Activated CD8-positive, alpha-beta T cell treated with anti-CD3 and anti-CD28 coated beads for 36 hours (primary cell): ENCODE data around the gene NCOA7. TPM values are rescaled to one million over a fixed set of nuclear protein-coding genes. Genes with fewer than 3 reads are reported as not detected.
A peak's percentile ranks its signal among the peaks of the same experiment; 100 is the strongest.

Experiments used
- ATAC-seq: fragments of 200-7000 bp; cut with Tn5 transposase; one replicate; pipeline ENCODE4 v1.10.0; 2021; ENCODE audit warnings: mild to moderate bottlenecking, moderate library complexity
- CTCF ChIA-PET: fragments of 350-600 bp; sonication (Branson Sonifier 250); formaldehyde crosslinking; loops from one replicate; lab custom pipeline; 2021; ENCODE audit warnings: antibody characterized with exemption; lab: Charles Lee
- POLR2A ChIA-PET: fragments of 350-600 bp; sonication (Branson Sonifier 250); formaldehyde crosslinking; loops from one replicate; lab custom pipeline; 2021; ENCODE audit warnings: antibody characterized with exemption; lab: Charles Lee
- DNase-seq: peaks from one replicate; pipeline ENCODE4 v3.0.0-alpha.2; 2020
- H3K27ac Mint-ChIP-seq: one replicate; pipeline ENCODE4 v1.8.0; 2021; ENCODE audit warnings: mild to moderate bottlenecking, mixed read lengths
- H3K27me3 Mint-ChIP-seq: one replicate; pipeline ENCODE4 v1.8.0; 2021; ENCODE audit warnings: mixed read lengths
- H3K36me3 Mint-ChIP-seq: one replicate; pipeline ENCODE4 v1.8.0; 2021; ENCODE audit warnings: low read depth, mixed read lengths
- H3K4me1 Mint-ChIP-seq: one replicate; pipeline ENCODE4 v1.8.0; 2021; ENCODE audit warnings: low read depth, mixed read lengths
- H3K4me3 Mint-ChIP-seq: one replicate; pipeline ENCODE4 v1.8.0; 2021; ENCODE audit warnings: mild to moderate bottlenecking, moderate library complexity, mixed read lengths
- H3K9me3 Mint-ChIP-seq: one replicate; pipeline ENCODE4 v1.8.0; 2021; ENCODE audit warnings: mixed read lengths
- intact Hi-C: fragments of 100-400 bp; cut with micrococcal nuclease; formaldehyde crosslinking; loops from one replicate; pipeline ENCODE4 v1.10.0; 2022
- total RNA-seq, 2 experiments: library from RNA; stranded (reverse); gene quantifications; one replicate each; pipeline ENCODE4 v1.2.3, GENCODE V29; 2021
- TF ChIP-seq, protein P1 (sequence below): fragments of 200-600 bp; IDR thresholded peaks from one replicate; pipeline ENCODE4 v1.8.0; 2022; ENCODE audit warnings: antibody characterized with exemption, mild to moderate bottlenecking

The NCOA7 gene
- total RNA-seq, 2 experiments from 2014 or later, result 43.4 to 44.9 TPM

GRCh38 chr6:125795301-125795700 is 4.5 kb downstream of the NCOA7 start:
- Mint-ChIP-seq H3K9me3 (no peaks in the 10 kb centered on the region), H3K4me1 (peaks cover 57% of the 10 kb centered on the region), H3K4me3 (no peak overlapping the region), H3K27me3 (no peaks in the 10 kb centered on the region), H3K27ac (peak overlapping the region; percentile 16), H3K36me3 (peaks cover 14% of the 10 kb centered on the region)
- POLR2A ChIA-PET, result no interaction called here
- intact Hi-C loops, result no loop called here
- CTCF ChIA-PET, result interaction anchor here (0.7 to 1.4 kb wide), 2 partner anchors 9 to 161 kb away, joined by 3 to 5 read pairs; partner anchors contain the start of gene HINT3
- ATAC-seq (no peak), DNase-seq (no peak)
- TF ChIP-seq, protein P1, sequence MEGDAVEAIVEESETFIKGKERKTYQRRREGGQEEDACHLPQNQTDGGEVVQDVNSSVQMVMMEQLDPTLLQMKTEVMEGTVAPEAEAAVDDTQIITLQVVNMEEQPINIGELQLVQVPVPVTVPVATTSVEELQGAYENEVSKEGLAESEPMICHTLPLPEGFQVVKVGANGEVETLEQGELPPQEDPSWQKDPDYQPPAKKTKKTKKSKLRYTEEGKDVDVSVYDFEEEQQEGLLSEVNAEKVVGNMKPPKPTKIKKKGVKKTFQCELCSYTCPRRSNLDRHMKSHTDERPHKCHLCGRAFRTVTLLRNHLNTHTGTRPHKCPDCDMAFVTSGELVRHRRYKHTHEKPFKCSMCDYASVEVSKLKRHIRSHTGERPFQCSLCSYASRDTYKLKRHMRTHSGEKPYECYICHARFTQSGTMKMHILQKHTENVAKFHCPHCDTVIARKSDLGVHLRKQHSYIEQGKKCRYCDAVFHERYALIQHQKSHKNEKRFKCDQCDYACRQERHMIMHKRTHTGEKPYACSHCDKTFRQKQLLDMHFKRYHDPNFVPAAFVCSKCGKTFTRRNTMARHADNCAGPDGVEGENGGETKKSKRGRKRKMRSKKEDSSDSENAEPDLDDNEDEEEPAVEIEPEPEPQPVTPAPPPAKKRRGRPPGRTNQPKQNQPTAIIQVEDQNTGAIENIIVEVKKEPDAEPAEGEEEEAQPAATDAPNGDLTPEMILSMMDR, result no peak

GRCh38 chr6:125797120-125797885 is 6.5 kb downstream of the NCOA7 start:
- ChIA-PET POLR2A (no interaction called here), CTCF (interaction anchor here (0.7 to 0.9 kb wide), 2 partner anchors 14 to 159 kb away, joined by 3 read pairs; partner anchors contain the start of gene HINT3)
- Mint-ChIP-seq H3K36me3 (peaks cover 15% of the 10 kb centered on the region), H3K27ac (no peak overlapping the region), H3K4me3 (no peak overlapping the region), H3K9me3 (no peaks in the 10 kb centered on the region), H3K27me3 (no peaks in the 10 kb centered on the region), H3K4me1 (peaks cover 53% of the 10 kb centered on the region)
- ATAC-seq (no peak), DNase-seq (no peak)
- intact Hi-C loops, result no loop called here
- TF ChIP-seq, protein P1, result no peak

GRCh38 chr6:125797886-125798444 is 7.2 kb downstream of the NCOA7 start:
- ChIA-PET CTCF (interaction anchor here (0.7 to 1.0 kb wide), 2 partner anchors 13 to 158 kb away, joined by 3 to 4 read pairs; partner anchors contain the start of gene HINT3), POLR2A (no interaction called here)
- peaks cover 53% of the 10 kb centered on the region for H3K4me1 Mint-ChIP-seq
- no peaks in the 10 kb centered on the region for H3K27me3 Mint-ChIP-seq
- intact Hi-C loops, result no loop called here
- no peak for ATAC-seq
- H3K4me3 Mint-ChIP-seq, result no peak overlapping the region
- DNase-seq, result no peak
- H3K36me3 Mint-ChIP-seq, result peaks cover 15% of the 10 kb centered on the region
- TF ChIP-seq, protein P1, result no peak
- H3K27ac Mint-ChIP-seq, result no peak overlapping the region
- H3K9me3 Mint-ChIP-seq, result no peaks in the 10 kb centered on the region

DNA sequence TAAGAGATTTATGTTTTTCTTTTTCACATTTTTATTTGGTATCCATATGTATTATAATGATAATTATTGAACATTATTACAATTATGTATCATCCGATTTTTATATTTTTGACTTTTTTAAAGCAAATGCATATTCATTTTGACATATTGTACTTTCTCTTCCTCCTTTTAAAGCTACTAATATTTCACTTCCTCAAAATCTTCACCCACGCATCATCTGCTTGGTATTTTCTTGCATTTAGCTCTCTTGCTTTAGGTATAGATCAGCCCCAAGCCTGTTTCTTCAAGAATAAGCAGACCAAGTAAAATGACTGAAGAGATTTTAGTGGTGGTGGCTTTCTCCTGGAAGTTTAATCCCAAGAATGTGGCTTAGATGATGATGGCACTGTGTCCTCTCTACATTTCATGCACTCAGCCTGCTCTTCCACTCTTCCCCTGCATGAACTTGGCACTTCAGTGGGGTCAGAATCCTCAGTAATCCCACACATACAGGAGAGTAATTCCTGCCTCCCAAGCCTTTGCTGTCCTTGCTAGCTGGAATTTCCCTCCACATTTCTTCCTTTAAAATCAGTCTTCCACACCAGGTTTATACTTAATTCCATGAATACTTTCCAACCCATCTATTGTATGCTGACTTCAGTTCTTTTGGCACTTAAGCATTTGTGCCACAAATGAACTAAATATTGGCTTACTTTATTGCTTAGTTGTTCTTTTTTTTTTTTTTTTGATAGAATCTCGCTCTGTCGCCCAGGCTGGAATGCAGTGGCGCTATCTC is 8.2 kb downstream of the NCOA7 start:
- DNase-seq (no peak), ATAC-seq (no peak)
- intact Hi-C loops, result no loop called here
- Mint-ChIP-seq H3K27ac (no peak overlapping the region), H3K4me1 (peaks cover 53% of the 10 kb centered on the region), H3K27me3 (no peaks in the 10 kb centered on the region), H3K9me3 (no peaks in the 10 kb centered on the region), H3K4me3 (no peak overlapping the region), H3K36me3 (peaks cover 14% of the 10 kb centered on the region)
- ChIA-PET CTCF (interaction anchor here (0.9 to 1.4 kb wide), 3 partner anchors 8 to 157 kb away, joined by 3 to 4 read pairs (median 4); partner anchors contain the start of genes HINT3 and NCOA7), POLR2A (interaction anchor here (1.3 kb wide), 1 partner anchor 17 kb away, joined by 3 read pairs; no protein-coding TSS in a partner anchor)
- TF ChIP-seq, protein P1, result no peak
